IPS-18c (cell line): ENCODE data around the gene MGRN1.

Experiments
- H3K4me3 ChIP-seq: 2 replicates; pipeline ENCODE4 v1.7.0; 2013; ENCODE audit warnings: low read depth, mild to moderate bottlenecking, low read length, moderate library complexity; ENCODE audit not compliant: insufficient read depth
- H3K9me3 ChIP-seq: one replicate; pipeline ENCODE4 v1.6.1; 2013; ENCODE audit warnings: mild to moderate bottlenecking, low read length, moderate library complexity; ENCODE audit not compliant: control insufficient read depth, insufficient read depth

Gene MGRN1

GRCh38 chr16:4686497-4687210, 62.0 kb downstream of the MGRN1 start:
- no peak overlapping the region for H3K4me3 ChIP-seq
- peaks cover 2% of the 10 kb centered on the region for H3K9me3 ChIP-seq

GRCh38 chr16:4687416-4687815, 62.8 kb downstream of the MGRN1 start:
- H3K4me3 ChIP-seq = no peak overlapping the region
- H3K9me3 ChIP-seq = peaks cover 2% of the 10 kb centered on the region

- Histone ChIP-seq H3K9me3 (peaks cover 2% of the 10 kb centered on the region), H3K4me3 (no peak overlapping the region)
These were observed 63.5 kb downstream of the MGRN1 start for GRCh38 chr16:4687946-4688673.

GRCh38 chr16:4688674-4689045, 64.0 kb downstream of the MGRN1 start:
- H3K9me3 ChIP-seq = peaks cover 2% of the 10 kb centered on the region
- H3K4me3 ChIP-seq = no peak overlapping the region

GRCh38 chr16:4689091-4689671, 64.6 kb downstream of the MGRN1 start:
- no peak overlapping the region for H3K4me3 ChIP-seq

GRCh38 chr16:4689864-4690704, 65.5 kb downstream of the MGRN1 start:
- H3K9me3 ChIP-seq = peaks cover 2% of the 10 kb centered on the region
- no peak overlapping the region for H3K4me3 ChIP-seq

More at GRCh38 chr16:4689091-4689671, 64.6 kb downstream of the MGRN1 start:
- peaks cover 2% of the 10 kb centered on the region for H3K9me3 ChIP-seq

- H3K4me3 ChIP-seq = no peak overlapping the region
- H3K9me3 ChIP-seq = peaks cover 2% of the 10 kb centered on the region
These were observed 66.5 kb downstream of the MGRN1 start for GRCh38 chr16:4690946-4691665.

GRCh38 chr16:4691666-4692412, 67.2 kb downstream of the MGRN1 start:
- peaks cover 2% of the 10 kb centered on the region for H3K9me3 ChIP-seq

GRCh38 chr16:4692460-4693295, 68.1 kb downstream of the MGRN1 start:
- no peaks in the 10 kb centered on the region for H3K9me3 ChIP-seq
- H3K4me3 ChIP-seq = peak overlapping the region; percentile 56

More at GRCh38 chr16:4691666-4692412, 67.2 kb downstream of the MGRN1 start:
- H3K4me3 ChIP-seq = no peak overlapping the region

GRCh38 chr16:4693296-4693955, 68.8 kb downstream of the MGRN1 start, which contains the start of gene NUDT16L1:
Gene NUDT16L1, plus strand, starts transcription at chr16:4693562. Its CDS starts 165 bp downstream, at chr16:4693727.
- Histone ChIP-seq H3K4me3 (peak within 1 kb of the TSS; percentile 98), H3K9me3 (no peaks in the 10 kb centered on the region)

- H3K4me3 ChIP-seq = peak overlapping the region; percentile 98
- H3K9me3 ChIP-seq = no peaks in the 10 kb centered on the region
These were observed 69.5 kb downstream of the MGRN1 start for GRCh38 chr16:4693956-4694641.

GRCh38 chr16:4694642-4695451, 70.2 kb downstream of the MGRN1 start:
- H3K9me3 ChIP-seq = no peaks in the 10 kb centered on the region
- H3K4me3 ChIP-seq = peak overlapping the region; percentile 98

- Histone ChIP-seq H3K4me3 (no peak overlapping the region), H3K9me3 (no peaks in the 10 kb centered on the region)
These were observed 71.0 kb downstream of the MGRN1 start for GRCh38 chr16:4695473-4696171.
